GM12878 (cell line): ENCODE results near the gene TMSB15B. TPM values are rescaled to one million over a fixed set of nuclear protein-coding genes. Genes with fewer than 3 reads are reported as not detected.

Experiments used
- ATAC-seq: fragments of 200-7000 bp; cut with Tn5 transposase; 3 replicates; pipeline ENCODE4 v1.9.1; 2020; ENCODE audit warnings: mild to moderate bottlenecking, moderate library complexity
- BruUV-seq: library from RNA; stranded (reverse); fragments of 400-500 nt; replicated peaks from 2 replicates; lab custom pipeline; 2021; lab: Mats Ljungman, UMichigan
- CTCF ChIA-PET: fragments of 300-600 bp; sonication (Branson Sonifier 250); formaldehyde crosslinking; extraction: SDS; loops from one replicate; lab custom pipeline; 2021; ENCODE audit warnings: inconsistent platforms; lab: Yijun Ruan, JAX
- POLR2A ChIA-PET: fragments of 350-600 bp; formaldehyde crosslinking; extraction: SDS; loops from one replicate; lab custom pipeline; 2021; ENCODE audit warnings: inconsistent platforms; lab: Charles Lee
- RAD21 ChIA-PET: fragments of 300-600 bp; sonication (Branson Sonifier 250); formaldehyde crosslinking; loops from one replicate; lab custom pipeline; 2023; ENCODE audit warnings: antibody characterized with exemption; ENCODE audit not compliant: unreplicated experiment; lab: Charles Lee
- SMC1A ChIA-PET: fragments of 300-600 bp; sonication (Branson Sonifier 250); formaldehyde crosslinking; loops from one replicate; lab custom pipeline; 2023; ENCODE audit not compliant: unreplicated experiment, uncharacterized antibody; lab: Charles Lee
- DNase-seq: peaks from one replicate; pipeline ENCODE4 v3.0.0-alpha.2; 2011; ENCODE audit warnings: low read depth, low spot score
- FAIRE-seq: peaks from 3 replicates; lab custom pipeline; 2011; peaks lifted over from hg19 to GRCh38; lab: Jason Lieb, UNC
- H2AFZ ChIP-seq: 2 replicates; pipeline ENCODE4 v1.6.0; 2011; ENCODE audit warnings: low read depth, low read length, control low read depth; ENCODE audit not compliant: control insufficient read depth
- H3K27ac ChIP-seq: 2 replicates; pipeline ENCODE4 v1.5.1; 2011; ENCODE audit warnings: control low read depth; ENCODE audit not compliant: control insufficient read depth, insufficient read depth
- H3K27me3 ChIP-seq, 2 experiments: replicated peaks in 1 of 2; 2 replicates each; pipeline versions ENCODE4 v1.6.0 to v1.6.1; 2011; ENCODE audit warnings: low read length in 1 of 2; ENCODE audit not compliant: control insufficient read depth in 2 of 2, insufficient read depth in 2 of 2
- H3K36me3 ChIP-seq, 2 experiments: 2 replicates each; pipeline ENCODE4 v1.5.1; 2011; ENCODE audit warnings: low read length in 1 of 2; ENCODE audit not compliant: control insufficient read depth in 2 of 2, insufficient read depth in 2 of 2
- H3K4me1 ChIP-seq: 2 replicates; pipeline ENCODE4 v1.6.1; 2011; ENCODE audit warnings: mild to moderate bottlenecking, low read length, moderate library complexity, mixed read lengths; ENCODE audit not compliant: control insufficient read depth, insufficient read depth
- H3K4me2 ChIP-seq: 2 replicates; pipeline ENCODE4 v1.6.0; 2011; ENCODE audit warnings: control low read depth; ENCODE audit not compliant: control insufficient read depth, insufficient read depth
- H3K4me3 ChIP-seq: fragments of 200-600 bp; sonication (generic); 2 replicates; pipeline ENCODE4 v1.5.1; 2016
- H3K79me2 ChIP-seq: 2 replicates; pipeline ENCODE4 v1.6.0; 2011; ENCODE audit warnings: low read length; ENCODE audit not compliant: control insufficient read depth, insufficient read depth
- H3K9ac ChIP-seq: 2 replicates; pipeline ENCODE4 v1.8.0; 2011; ENCODE audit warnings: low read length, control low read depth, mixed read lengths; ENCODE audit not compliant: control insufficient read depth, insufficient read depth
- H3K9me3 ChIP-seq: replicated peaks from 3 replicates; pipeline ENCODE4 v1.5.1; 2011; ENCODE audit warnings: mild to moderate bottlenecking, low read length; ENCODE audit not compliant: control insufficient read depth, insufficient read depth
- H4K20me1 ChIP-seq: 2 replicates; pipeline ENCODE4 v1.6.0; 2011; ENCODE audit not compliant: control insufficient read depth, insufficient read depth
- CHD4 ChIP-seq: fragments of 200-600 bp; sonication (generic); IDR thresholded peaks from 2 replicates; pipeline ENCODE4 v1.6.1; 2016; ENCODE audit warnings: mild to moderate bottlenecking
- EED ChIP-seq: sonication (generic); IDR thresholded peaks from 2 replicates; pipeline ENCODE4 v1.6.1; 2016; ENCODE audit warnings: antibody characterized with exemption, low read depth
- IRF4 ChIP-seq: IDR thresholded peaks from 2 replicates; pipeline ENCODE4 v1.6.1; 2011; ENCODE audit warnings: low read depth, low read length
- JUNB ChIP-seq: IDR thresholded peaks from 2 replicates; pipeline ENCODE4 v1.6.1; 2016; ENCODE audit warnings: antibody characterized with exemption, mild to moderate bottlenecking
- JUND ChIP-seq: IDR thresholded peaks from 2 replicates; pipeline ENCODE4 v1.6.1; 2012; ENCODE audit warnings: low read depth, mild to moderate bottlenecking, low read length, improper control_type of control experiment, moderate library complexity
- SMARCA5 ChIP-seq: fragments of 450-650 bp; IDR thresholded peaks from 2 replicates; pipeline ENCODE4 v1.6.1; 2017; ENCODE audit warnings: mild to moderate bottlenecking
- SP1 ChIP-seq: IDR thresholded peaks from one replicate; pipeline ENCODE4 v1.6.1; 2011; ENCODE audit warnings: low read depth, low read length
- SREBF2 ChIP-seq: IDR thresholded peaks from 2 replicates; pipeline ENCODE4 v1.6.1; 2012; ENCODE audit warnings: mild to moderate bottlenecking, low read length
- STAT1 ChIP-seq: fragments of 450-650 bp; conservative IDR thresholded peaks from 2 replicates; pipeline ENCODE4 v1.6.1; 2014; ENCODE audit warnings: antibody characterized with exemption, mild to moderate bottlenecking
- WGBS: methylation state at CpG from one replicate; pipeline ENCODE4 v1.1.6; 2016; ENCODE audit warnings: low lambda C conversion rate; ENCODE audit not compliant: insufficient replicate concordance, insufficient coverage; ENCODE audit errors: missing lambda C conversion rate; 5-methylcytosine and 5-hydroxymethylcytosine counted together
- in situ Hi-C: fragments of 300-500 bp; cut with MboI; formaldehyde crosslinking; loops from 9 replicates; pipeline ENCODE4 v1.14.3; 2018; ENCODE audit warnings: mixed read lengths
- intact Hi-C: fragments of 100-400 bp; cut with micrococcal nuclease; formaldehyde crosslinking; loops from one replicate; pipeline ENCODE4 v1.14.2; 2022; ENCODE audit not compliant: unreplicated experiment
- polyA plus RNA-seq, 11 experiments: library from polyadenylated mRNA; depleted of rRNA in 4 of 11; unstranded in 6 of 11; stranded (reverse) in 5 of 11; fragments of >200 nt; fragmentation: Nextera tagmentation in 4 of 11; fragmentation: Illumina TruSeq in 1 of 11; extraction: Ambion mirVana in 4 of 11; extraction: Trizol in 1 of 11; gene quantifications; 1 replicate in 1 of 11; 2 replicates in 10 of 11; pipeline versions ENCODE4 v1.2.1 to v1.2.3, GENCODE V29; 2011 to 2016; ENCODE audit warnings: inconsistent platforms in 2 of 11, missing spikeins in 2 of 11, low read depth in 1 of 11
- total RNA-seq, 4 experiments: library from RNA; depleted of rRNA in 3 of 4; stranded (reverse); fragments of >200 nt in 3 of 4; fragmentation: Illumina TruSeq in 1 of 4; extraction: Trizol in 1 of 4; gene quantifications; 2 replicates each; pipeline versions ENCODE4 v1.2.1 to v1.2.3, GENCODE V29; 2013 to 2021
- TF ChIP-seq, protein P1 (sequence below): fragments of 450-650 bp; IDR thresholded peaks from 2 replicates; pipeline ENCODE4 v1.6.1; 2017; ENCODE audit warnings: borderline replicate concordance
- TF ChIP-seq, protein P2 (sequence below), 3 experiments: IDR thresholded peaks in 2 of 3; conservative IDR thresholded peaks in 1 of 3; 2 replicates each; pipeline ENCODE4 v1.5.1; 2011; ENCODE audit warnings: low read depth in 3 of 3, low read length in 3 of 3, mild to moderate bottlenecking in 3 of 3, control low read depth in 2 of 3, moderate library complexity in 2 of 3, inconsistent platforms in 1 of 3, mixed read lengths in 1 of 3; ENCODE audit not compliant: control insufficient read depth in 2 of 3, insufficient read depth in 1 of 3; ENCODE audit errors: extremely low read depth in 1 of 3

Gene TMSB15B
- total and polyA plus RNA-seq, 10 of the 15 experiments (the other 5 are each of a cell fraction or from before 2014, with no cell fraction given), result 8.8 to 45.2 (median 18.1) TPM

DNA sequence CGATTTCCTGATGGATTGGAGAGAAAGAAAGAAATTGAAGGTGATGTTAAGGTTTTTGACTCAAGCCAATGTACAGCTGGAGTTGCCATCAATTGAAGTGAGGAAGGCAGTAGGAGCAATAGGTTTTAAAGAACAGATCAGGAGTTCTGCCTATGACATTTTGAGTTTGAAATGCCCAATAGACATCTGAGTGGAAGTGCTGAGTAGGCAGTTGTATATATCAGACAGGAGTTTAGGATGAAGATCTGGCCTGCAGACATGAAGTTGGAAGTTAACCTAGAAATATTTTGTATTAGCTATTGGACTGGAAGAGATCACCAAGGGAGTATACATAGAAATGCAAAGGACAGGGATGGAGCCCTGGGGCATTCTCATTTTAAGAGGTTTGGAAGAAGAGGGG lies 12.9 kb upstream of the TMSB15B start:
- WGBS, result 33% methylated on average over 1 of the region's 1 CpG
- SMC1A ChIA-PET, result no interaction called here
- no peak for ATAC-seq
- Histone ChIP-seq H3K36me3 (peaks cover 0 to 2% of the 10 kb centered on the region in 2 experiments; a peak in 1 of 4 replicates), H3K9ac (no peak overlapping the region), H3K4me2 (no peak overlapping the region), H3K4me1 (no peaks in the 10 kb centered on the region), H4K20me1 (no peaks in the 10 kb centered on the region), H3K4me3 (no peak overlapping the region), H2AFZ (no peak overlapping the region), H3K79me2 (no peaks in the 10 kb centered on the region), H3K27me3 (no peaks in the 10 kb centered on the region), H3K27ac (no peak overlapping the region), H3K9me3 (no peaks in the 10 kb centered on the region)
- DNase-seq, result no peak
- intact Hi-C loops, result no loop called here
- RAD21 ChIA-PET, result no interaction called here
- POLR2A ChIA-PET, result no interaction called here
- in situ Hi-C loops, result no loop called here
- no TSS peak for BruUV-seq
- CTCF ChIA-PET, result no interaction called here
- no peak for TF ChIP-seq JUNB
- TF ChIP-seq CHD4, result no peak
- TF ChIP-seq, protein P1, sequence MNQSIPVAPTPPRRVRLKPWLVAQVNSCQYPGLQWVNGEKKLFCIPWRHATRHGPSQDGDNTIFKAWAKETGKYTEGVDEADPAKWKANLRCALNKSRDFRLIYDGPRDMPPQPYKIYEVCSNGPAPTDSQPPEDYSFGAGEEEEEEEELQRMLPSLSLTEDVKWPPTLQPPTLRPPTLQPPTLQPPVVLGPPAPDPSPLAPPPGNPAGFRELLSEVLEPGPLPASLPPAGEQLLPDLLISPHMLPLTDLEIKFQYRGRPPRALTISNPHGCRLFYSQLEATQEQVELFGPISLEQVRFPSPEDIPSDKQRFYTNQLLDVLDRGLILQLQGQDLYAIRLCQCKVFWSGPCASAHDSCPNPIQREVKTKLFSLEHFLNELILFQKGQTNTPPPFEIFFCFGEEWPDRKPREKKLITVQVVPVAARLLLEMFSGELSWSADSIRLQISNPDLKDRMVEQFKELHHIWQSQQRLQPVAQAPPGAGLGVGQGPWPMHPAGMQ, result no peak
- TF ChIP-seq SMARCA5, result no peak
- TF ChIP-seq, protein P2, sequence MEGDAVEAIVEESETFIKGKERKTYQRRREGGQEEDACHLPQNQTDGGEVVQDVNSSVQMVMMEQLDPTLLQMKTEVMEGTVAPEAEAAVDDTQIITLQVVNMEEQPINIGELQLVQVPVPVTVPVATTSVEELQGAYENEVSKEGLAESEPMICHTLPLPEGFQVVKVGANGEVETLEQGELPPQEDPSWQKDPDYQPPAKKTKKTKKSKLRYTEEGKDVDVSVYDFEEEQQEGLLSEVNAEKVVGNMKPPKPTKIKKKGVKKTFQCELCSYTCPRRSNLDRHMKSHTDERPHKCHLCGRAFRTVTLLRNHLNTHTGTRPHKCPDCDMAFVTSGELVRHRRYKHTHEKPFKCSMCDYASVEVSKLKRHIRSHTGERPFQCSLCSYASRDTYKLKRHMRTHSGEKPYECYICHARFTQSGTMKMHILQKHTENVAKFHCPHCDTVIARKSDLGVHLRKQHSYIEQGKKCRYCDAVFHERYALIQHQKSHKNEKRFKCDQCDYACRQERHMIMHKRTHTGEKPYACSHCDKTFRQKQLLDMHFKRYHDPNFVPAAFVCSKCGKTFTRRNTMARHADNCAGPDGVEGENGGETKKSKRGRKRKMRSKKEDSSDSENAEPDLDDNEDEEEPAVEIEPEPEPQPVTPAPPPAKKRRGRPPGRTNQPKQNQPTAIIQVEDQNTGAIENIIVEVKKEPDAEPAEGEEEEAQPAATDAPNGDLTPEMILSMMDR (IDR thresholded peaks at IDR 0.05 in 2 of 3, conservative IDR thresholded peaks at IDR 0.05 in 1 of 3; ENCODE audit: control insufficient read depth in 2 of 3, extremely low read depth in 1 of 3, insufficient read depth in 1 of 3, low read depth in 3 of 3, low read length in 3 of 3), result no peak
- TF ChIP-seq IRF4, result no peak
- no peak for TF ChIP-seq SREBF2
- TF ChIP-seq JUND, result no peak
- TF ChIP-seq EED, result no peak
- no peak for TF ChIP-seq STAT1
- TF ChIP-seq SP1, result no peak
- no peak for FAIRE-seq
